Erythroblast (primary cell): ENCODE measurements around the gene TEFM.

Source experiments
- GATA1 ChIP-seq: IDR thresholded peaks from 2 replicates; pipeline ENCODE4 v1.6.1; 2011; ENCODE audit warnings: low read depth, mild to moderate bottlenecking, control low read depth, low read length, moderate library complexity
- POLR2A ChIP-seq: IDR thresholded peaks from 2 replicates; pipeline ENCODE4 v1.6.1; 2011; ENCODE audit warnings: mild to moderate bottlenecking, low read length

DNA sequence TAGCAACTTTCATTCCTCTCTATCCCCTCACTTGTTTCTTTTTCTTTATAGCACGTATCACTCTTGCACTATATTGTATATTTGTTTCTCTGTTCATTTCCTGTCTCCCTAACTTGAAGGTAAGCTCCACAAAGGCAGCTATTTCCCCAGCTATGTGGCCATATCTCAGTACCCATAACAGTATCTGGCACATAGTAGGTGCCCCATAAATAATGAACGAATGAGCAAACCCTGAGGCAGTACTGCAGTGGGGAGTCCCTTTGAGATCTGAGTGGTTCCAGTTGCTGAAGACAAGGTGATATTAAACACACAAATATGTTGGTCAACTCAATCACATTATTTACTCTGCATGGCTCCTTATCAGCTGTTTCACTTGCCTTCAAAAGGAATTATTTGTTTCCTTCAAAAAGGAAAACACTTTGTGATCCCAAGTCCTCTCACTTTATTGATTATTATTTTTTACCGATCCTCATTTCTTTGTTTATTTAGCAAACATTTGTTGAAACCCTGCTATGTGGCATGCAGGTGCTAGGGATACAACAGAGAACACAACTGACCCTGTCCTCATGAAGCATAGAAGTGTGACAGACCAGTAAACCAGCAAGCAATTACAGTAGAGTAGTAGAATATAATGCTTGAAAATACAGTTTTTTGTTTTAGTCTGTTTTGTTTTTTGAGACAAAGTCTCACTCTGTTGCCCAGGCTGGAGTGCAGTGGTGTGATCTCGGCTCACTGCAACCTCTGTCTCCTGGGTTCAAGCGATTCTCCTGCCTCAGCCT, 10.0 kb upstream of the TEFM start:
- no peak for TF ChIP-seq POLR2A
- TF ChIP-seq GATA1 = no peak
